ENCODE measurements around the gene SLC40A1. TPM values are rescaled to one million over a fixed set of nuclear protein-coding genes. Genes with fewer than 3 reads are reported as not detected.

The SLC40A1 gene
- total RNA-seq, 2 donors from 2014 or later = 39.1 to 79.3 TPM

- DNase-seq (no peak), ATAC-seq (no peak)
- intact Hi-C loops (cut with DNase I) = no loop called here
These were observed 53.4 kb downstream of the SLC40A1 start for GRCh38 chr2:189527041-189527750.

GRCh38 chr2:189526241-189526640 is 54.3 kb downstream of the SLC40A1 start:
- ATAC-seq (no peak), DNase-seq (no peak)
- intact Hi-C loops (cut with DNase I) = no loop called here

GRCh38 chr2:189524746-189525145 is 55.8 kb downstream of the SLC40A1 start:
- DNase-seq (no peak), ATAC-seq (no peak)
- intact Hi-C loops (cut with DNase I) = no loop called here

- no peak for DNase-seq
- ATAC-seq = peak; percentile 58 to 70
- intact Hi-C loops (cut with DNase I) = no loop called here
These were observed 58.0 kb downstream of the SLC40A1 start for GRCh38 chr2:189522435-189523151.

GRCh38 chr2:189521699-189522434 is 58.7 kb downstream of the SLC40A1 start:
- intact Hi-C loops (cut with DNase I) = no loop called here
- no peak for DNase-seq
- ATAC-seq = no peak

- intact Hi-C loops (cut with DNase I) = no loop called here
- ATAC-seq = no peak
- no peak for DNase-seq
These were observed 60.8 kb downstream of the SLC40A1 start for GRCh38 chr2:189519631-189520387.

GRCh38 chr2:189517847-189518535 is 62.6 kb downstream of the SLC40A1 start:
- DNase-seq (no peak), ATAC-seq (no peak)
- intact Hi-C loops (cut with DNase I) = no loop called here

- ATAC-seq = peak in 1 of 2 donors; percentile 33
- no peak for DNase-seq
- intact Hi-C loops (cut with DNase I) = no loop called here
These were observed 64.0 kb downstream of the SLC40A1 start for GRCh38 chr2:189516546-189516945.

GRCh38 chr2:189515264-189515663 is 65.3 kb downstream of the SLC40A1 start:
- DNase-seq = no peak
- intact Hi-C loops (cut with DNase I) = no loop called here
- peak; percentile 71 to 72 for ATAC-seq

- no peak for DNase-seq
- ATAC-seq = peak; percentile 36 to 78
These were observed 66.5 kb downstream of the SLC40A1 start for GRCh38 chr2:189514104-189514503.

GRCh38 chr2:189512879-189513278 is 67.7 kb downstream of the SLC40A1 start:
- ATAC-seq (no peak), DNase-seq (no peak)
- intact Hi-C loops (cut with DNase I) = no loop called here

More at GRCh38 chr2:189514104-189514503, 66.5 kb downstream of the SLC40A1 start:
- intact Hi-C loops (cut with DNase I) = no loop called here

GRCh38 chr2:189511960-189512319 is 68.6 kb downstream of the SLC40A1 start:
- no peak for DNase-seq
- intact Hi-C loops (cut with DNase I) = no loop called here
- ATAC-seq = no peak

GRCh38 chr2:189511210-189511959 is 69.2 kb downstream of the SLC40A1 start:
- ATAC-seq (no peak), DNase-seq (no peak)
- intact Hi-C loops (cut with DNase I) = no loop called here

Other genes with a start within 250 kb of the SLC40A1 start
- 10 to 100 TPM; 16.6 to 20.3 TPM for gene WDR75, start 139.3 kb downstream of the SLC40A1 start, total RNA-seq
- 10 to 100 TPM; 28.1 to 29.9 TPM for gene ASNSD1, start 80.7 kb upstream of the SLC40A1 start, total RNA-seq
- gene ANKAR, start 93.9 kb upstream of the SLC40A1 start, total RNA-seq = 1 to 10 TPM; 7.7 to 9.2 TPM
- 1 to 10 TPM; 5.2 to 9.2 TPM for gene OSGEPL1, start 182.0 kb upstream of the SLC40A1 start, total RNA-seq
- gene ORMDL1, start 203.6 kb upstream of the SLC40A1 start, total RNA-seq = 10 to 100 TPM; 29.7 to 40.2 TPM
- 10 to 100 TPM; 13.8 to 14.9 TPM for gene PMS1, start 203.7 kb upstream of the SLC40A1 start, total RNA-seq